Osteoblast (primary cell): Measurements from ENCODE around the gene NOPCHAP1. TPM values are rescaled to one million over a fixed set of nuclear protein-coding genes. Genes with fewer than 3 reads are reported as not detected.

Source experiments
- DNase-seq: peaks from one replicate; pipeline ENCODE4 v3.0.0; 2011; ENCODE audit warnings: low spot score, mixed read lengths; ENCODE audit not compliant: insufficient read length; ENCODE audit errors: missing footprints
- H2AFZ ChIP-seq: 2 replicates; pipeline ENCODE4 v1.6.0; 2011; ENCODE audit warnings: mild to moderate bottlenecking, low read length
- H3K27ac ChIP-seq: 2 replicates; pipeline ENCODE4 v1.5.1; 2011; ENCODE audit warnings: mild to moderate bottlenecking, low read depth, low read length, moderate library complexity
- H3K27me3 ChIP-seq: 2 replicates; pipeline ENCODE4 v1.6.0; 2012; ENCODE audit warnings: mild to moderate bottlenecking, control low read depth, inconsistent platforms, low read length, moderate library complexity; ENCODE audit not compliant: insufficient read depth
- H3K36me3 ChIP-seq: 2 replicates; pipeline ENCODE4 v1.5.1; 2011; ENCODE audit warnings: mild to moderate bottlenecking, low read length, control low read depth, moderate library complexity; ENCODE audit not compliant: insufficient read depth
- H3K4me1 ChIP-seq: 2 replicates; pipeline ENCODE4 v1.5.1; 2011; ENCODE audit warnings: mild to moderate bottlenecking, low read length, control low read depth, moderate library complexity; ENCODE audit not compliant: insufficient read depth
- H3K4me2 ChIP-seq: 2 replicates; pipeline ENCODE4 v1.6.0; 2011; ENCODE audit warnings: mild to moderate bottlenecking, low read length; ENCODE audit not compliant: insufficient read depth
- H3K4me3 ChIP-seq: fragments of 200-600 bp; sonication (generic); 3 replicates; pipeline ENCODE4 v1.5.1; 2012; ENCODE audit warnings: mild to moderate bottlenecking, low read length, inconsistent platforms; ENCODE audit not compliant: insufficient read depth
- H3K79me2 ChIP-seq: 2 replicates; pipeline ENCODE4 v1.6.0; 2012; ENCODE audit warnings: mild to moderate bottlenecking, low read length, control low read depth, inconsistent platforms; ENCODE audit not compliant: insufficient read depth
- H3K9me3 ChIP-seq: 2 replicates; pipeline ENCODE4 v1.5.1; 2011; ENCODE audit warnings: low read depth, low read length, control low read depth
- H4K20me1 ChIP-seq: 2 replicates; pipeline ENCODE4 v1.6.0; 2012; ENCODE audit warnings: mild to moderate bottlenecking, low read length, control low read depth; ENCODE audit not compliant: insufficient read depth
- CTCF ChIP-seq: IDR thresholded peaks from 2 replicates; pipeline ENCODE4 v1.5.1; 2011; ENCODE audit warnings: mild to moderate bottlenecking, low read depth, low read length, moderate library complexity; ENCODE audit errors: extremely low read depth
- total RNA-seq: library from RNA; depleted of rRNA; stranded (reverse); fragments of >200 nt; gene quantifications from 2 replicates; pipeline ENCODE4 v1.2.3, GENCODE V29; 2012

The NOPCHAP1 gene
- total RNA-seq, 1 donor = 4.3 TPM

- no peaks in the 10 kb centered on the region for H3K4me1 ChIP-seq
- no peak overlapping the region for H3K4me2 ChIP-seq
- peaks cover 3% of the 10 kb centered on the region for H4K20me1 ChIP-seq
- H3K4me3 ChIP-seq = no peak overlapping the region
- H2AFZ ChIP-seq = no peak overlapping the region
- DNase-seq = no peak
- no peaks in the 10 kb centered on the region for H3K9me3 ChIP-seq
- no peak for TF ChIP-seq CTCF
- H3K79me2 ChIP-seq = no peaks in the 10 kb centered on the region
- peaks cover 17% of the 10 kb centered on the region for H3K36me3 ChIP-seq
- H3K27me3 ChIP-seq = no peaks in the 10 kb centered on the region
- H3K27ac ChIP-seq = no peak overlapping the region
These were observed 11.4 kb downstream of the NOPCHAP1 start for GRCh38 chr12:104997541-104997940.

- peak; percentile 31 for DNase-seq
- no peaks in the 10 kb centered on the region for H3K27me3 ChIP-seq
- no peak overlapping the region for H3K27ac ChIP-seq
- no peak overlapping the region for H3K4me3 ChIP-seq
- peaks cover 3% of the 10 kb centered on the region for H4K20me1 ChIP-seq
- TF ChIP-seq CTCF = no peak
- H2AFZ ChIP-seq = no peak overlapping the region
- H3K4me1 ChIP-seq = no peaks in the 10 kb centered on the region
- no peaks in the 10 kb centered on the region for H3K79me2 ChIP-seq
- no peak overlapping the region for H3K4me2 ChIP-seq
- no peaks in the 10 kb centered on the region for H3K9me3 ChIP-seq
- peaks cover 13% of the 10 kb centered on the region for H3K36me3 ChIP-seq
These were observed 12.6 kb downstream of the NOPCHAP1 start for GRCh38 chr12:104998423-104999346.

- Histone ChIP-seq H3K79me2 (no peaks in the 10 kb centered on the region), H4K20me1 (peaks cover 3% of the 10 kb centered on the region), H3K27me3 (no peaks in the 10 kb centered on the region), H3K4me1 (no peaks in the 10 kb centered on the region), H3K36me3 (peaks cover 12% of the 10 kb centered on the region), H2AFZ (no peak overlapping the region), H3K4me2 (no peak overlapping the region), H3K4me3 (no peak overlapping the region), H3K9me3 (no peaks in the 10 kb centered on the region), H3K27ac (no peak overlapping the region)
- no peak for DNase-seq
- TF ChIP-seq CTCF = no peak
These were observed 13.2 kb downstream of the NOPCHAP1 start for GRCh38 chr12:104999347-104999685.

- TF ChIP-seq CTCF = no peak
- H2AFZ ChIP-seq = no peak overlapping the region
- H3K36me3 ChIP-seq = peaks cover 2% of the 10 kb centered on the region
These were observed 15.4 kb downstream of the NOPCHAP1 start for GRCh38 chr12:105001476-105001875.

More at GRCh38 chr12:105001476-105001875, 15.4 kb downstream of the NOPCHAP1 start:
- peaks cover 3% of the 10 kb centered on the region for H4K20me1 ChIP-seq
- no peak overlapping the region for H3K4me2 ChIP-seq
- H3K4me1 ChIP-seq = no peaks in the 10 kb centered on the region
- no peak for DNase-seq
- no peaks in the 10 kb centered on the region for H3K9me3 ChIP-seq
- no peaks in the 10 kb centered on the region for H3K79me2 ChIP-seq
- H3K27ac ChIP-seq = no peak overlapping the region
- H3K27me3 ChIP-seq = no peaks in the 10 kb centered on the region
- H3K4me3 ChIP-seq = no peak overlapping the region
